GM12873 (cell line): ENCODE measurements around the gene RAI14.

ENCODE experiments used
- CTCF ChIP-seq: IDR thresholded peaks from 2 replicates; pipeline ENCODE4 v1.5.1; 2012; ENCODE audit warnings: low read depth, mild to moderate bottlenecking, moderate library complexity, low read length, control low read depth; ENCODE audit not compliant: insufficient read depth; ENCODE audit errors: missing control alignments

The RAI14 gene

GRCh38 chr5:34859253-34859652, 203.1 kb downstream of the RAI14 start:
- TF ChIP-seq CTCF, result no peak

GRCh38 chr5:34863946-34864345, 207.8 kb downstream of the RAI14 start:
- no peak for TF ChIP-seq CTCF

GRCh38 chr5:34865091-34865490, 209.0 kb downstream of the RAI14 start:
- TF ChIP-seq CTCF, result no peak

- no peak for TF ChIP-seq CTCF
Observed at GRCh38 chr5:34866989-34867471, 210.9 kb downstream of the RAI14 start.

- TF ChIP-seq CTCF, result no peak
Observed at GRCh38 chr5:34867660-34868059, 211.5 kb downstream of the RAI14 start.

- no peak for TF ChIP-seq CTCF
Observed at GRCh38 chr5:34868791-34869190, 212.7 kb downstream of the RAI14 start.

GRCh38 chr5:34869256-34869655, 213.1 kb downstream of the RAI14 start:
- no peak for TF ChIP-seq CTCF
